ENCODE results near the gene IRAK4.
A peak's percentile ranks its signal among the peaks of the same experiment; 100 is the strongest.

The IRAK4 gene

DNA sequence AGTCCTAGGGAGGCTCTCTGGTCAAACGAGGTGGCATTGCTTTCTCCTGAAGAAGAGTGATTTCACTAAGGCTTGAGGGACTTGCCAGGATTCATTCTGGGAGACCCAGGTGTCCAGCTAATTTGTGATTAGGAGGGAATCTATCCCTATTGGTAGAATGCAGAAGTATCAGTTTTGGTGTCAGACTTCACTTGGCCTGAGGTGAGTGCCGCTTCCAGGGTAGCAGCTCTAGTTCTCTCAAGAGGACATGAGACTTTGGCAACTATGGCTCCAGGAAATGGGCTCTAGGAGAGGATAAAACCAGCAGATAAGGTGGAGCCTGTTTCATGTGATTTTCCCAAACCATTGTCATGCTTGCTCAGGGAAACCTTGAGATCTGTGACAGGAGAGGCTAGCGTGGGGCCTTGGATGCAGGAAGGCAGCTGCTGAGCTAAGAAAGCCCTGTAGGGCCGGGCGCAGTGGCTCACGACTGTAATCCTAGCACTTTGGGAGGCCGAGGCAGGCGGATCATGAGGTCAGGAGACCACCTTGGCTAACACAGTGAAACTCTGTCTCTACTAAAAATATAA lies 65.5 kb downstream of the IRAK4 start:
- no peaks in the 10 kb centered on the region for H3K9me3 ChIP-seq
- no peak overlapping the region for H3K27ac ChIP-seq
- TF ChIP-seq, protein P1, sequence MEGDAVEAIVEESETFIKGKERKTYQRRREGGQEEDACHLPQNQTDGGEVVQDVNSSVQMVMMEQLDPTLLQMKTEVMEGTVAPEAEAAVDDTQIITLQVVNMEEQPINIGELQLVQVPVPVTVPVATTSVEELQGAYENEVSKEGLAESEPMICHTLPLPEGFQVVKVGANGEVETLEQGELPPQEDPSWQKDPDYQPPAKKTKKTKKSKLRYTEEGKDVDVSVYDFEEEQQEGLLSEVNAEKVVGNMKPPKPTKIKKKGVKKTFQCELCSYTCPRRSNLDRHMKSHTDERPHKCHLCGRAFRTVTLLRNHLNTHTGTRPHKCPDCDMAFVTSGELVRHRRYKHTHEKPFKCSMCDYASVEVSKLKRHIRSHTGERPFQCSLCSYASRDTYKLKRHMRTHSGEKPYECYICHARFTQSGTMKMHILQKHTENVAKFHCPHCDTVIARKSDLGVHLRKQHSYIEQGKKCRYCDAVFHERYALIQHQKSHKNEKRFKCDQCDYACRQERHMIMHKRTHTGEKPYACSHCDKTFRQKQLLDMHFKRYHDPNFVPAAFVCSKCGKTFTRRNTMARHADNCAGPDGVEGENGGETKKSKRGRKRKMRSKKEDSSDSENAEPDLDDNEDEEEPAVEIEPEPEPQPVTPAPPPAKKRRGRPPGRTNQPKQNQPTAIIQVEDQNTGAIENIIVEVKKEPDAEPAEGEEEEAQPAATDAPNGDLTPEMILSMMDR (IDR thresholded peaks at IDR 0.05), result no peak
- peaks cover 38% of the 10 kb centered on the region for H3K27me3 ChIP-seq
- no peaks in the 10 kb centered on the region for H3K36me3 ChIP-seq
- no peaks in the 10 kb centered on the region for H3K4me1 ChIP-seq (ENCODE audit: control insufficient read depth in 1 of 2, insufficient read depth in 1 of 2, low read depth in 1 of 2, low read length in 1 of 2)
- H3K4me3 ChIP-seq (ENCODE audit: low read depth in 1 of 2, low read length in 1 of 2), result no peak overlapping the region

DNA sequence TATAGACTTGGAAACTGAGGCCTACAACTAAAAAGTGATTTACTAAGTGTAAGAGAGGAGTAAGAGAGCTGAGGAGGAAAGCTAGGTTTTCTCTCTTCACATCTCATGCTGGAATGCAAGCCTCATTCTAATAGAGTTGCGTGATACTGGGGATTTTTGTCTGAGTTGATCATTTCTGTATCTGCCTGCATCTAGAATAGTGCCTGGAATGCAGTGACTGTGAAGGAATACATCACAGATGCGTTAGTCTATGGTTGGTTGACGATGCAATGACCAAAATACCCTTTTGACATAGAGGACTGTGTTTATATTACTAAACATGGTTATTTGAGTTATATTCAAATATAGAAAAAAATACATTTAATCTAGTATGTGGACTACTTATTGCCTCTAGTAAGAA lies 67.9 kb downstream of the IRAK4 start:
- Histone ChIP-seq H3K9me3 (no peaks in the 10 kb centered on the region), H3K4me1 (ENCODE audit: control insufficient read depth in 1 of 2, insufficient read depth in 1 of 2, low read depth in 1 of 2, low read length in 1 of 2) (peaks cover 10 to 20% of the 10 kb centered on the region in 2 experiments), H3K36me3 (no peaks in the 10 kb centered on the region), H3K4me3 (ENCODE audit: low read depth in 1 of 2, low read length in 1 of 2) (no peak overlapping the region), H3K27me3 (peaks cover 59% of the 10 kb centered on the region), H3K27ac (no peak overlapping the region)
- TF ChIP-seq, protein P1 (IDR thresholded peaks at IDR 0.05), result no peak

DNA sequence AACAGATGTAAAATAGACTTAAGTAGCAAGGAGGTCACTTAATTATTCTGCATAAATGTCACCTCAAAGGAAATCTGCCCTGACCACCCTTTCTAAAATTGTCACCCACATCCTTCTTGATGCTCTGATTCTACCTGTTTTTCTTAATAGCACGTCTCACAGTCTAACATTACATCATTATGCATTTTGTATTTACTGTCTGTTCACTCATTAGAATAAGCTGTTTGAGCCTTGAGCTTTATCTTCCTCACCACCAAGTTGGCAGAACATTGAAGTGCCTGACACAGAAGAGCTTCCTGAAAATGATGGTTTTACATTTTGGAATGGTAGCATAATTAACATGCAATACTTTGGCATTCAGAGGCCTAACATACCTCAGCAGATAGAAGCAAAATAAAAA lies 68.3 kb downstream of the IRAK4 start:
- TF ChIP-seq, protein P1 (IDR thresholded peaks at IDR 0.05), result no peak
- Histone ChIP-seq H3K36me3 (no peaks in the 10 kb centered on the region), H3K9me3 (no peaks in the 10 kb centered on the region), H3K4me1 (ENCODE audit: control insufficient read depth in 1 of 2, insufficient read depth in 1 of 2, low read depth in 1 of 2, low read length in 1 of 2) (peaks cover 14 to 24% of the 10 kb centered on the region in 2 experiments), H3K27ac (no peak overlapping the region), H3K4me3 (ENCODE audit: low read depth in 1 of 2, low read length in 1 of 2) (no peak overlapping the region), H3K27me3 (peaks cover 63% of the 10 kb centered on the region)

DNA sequence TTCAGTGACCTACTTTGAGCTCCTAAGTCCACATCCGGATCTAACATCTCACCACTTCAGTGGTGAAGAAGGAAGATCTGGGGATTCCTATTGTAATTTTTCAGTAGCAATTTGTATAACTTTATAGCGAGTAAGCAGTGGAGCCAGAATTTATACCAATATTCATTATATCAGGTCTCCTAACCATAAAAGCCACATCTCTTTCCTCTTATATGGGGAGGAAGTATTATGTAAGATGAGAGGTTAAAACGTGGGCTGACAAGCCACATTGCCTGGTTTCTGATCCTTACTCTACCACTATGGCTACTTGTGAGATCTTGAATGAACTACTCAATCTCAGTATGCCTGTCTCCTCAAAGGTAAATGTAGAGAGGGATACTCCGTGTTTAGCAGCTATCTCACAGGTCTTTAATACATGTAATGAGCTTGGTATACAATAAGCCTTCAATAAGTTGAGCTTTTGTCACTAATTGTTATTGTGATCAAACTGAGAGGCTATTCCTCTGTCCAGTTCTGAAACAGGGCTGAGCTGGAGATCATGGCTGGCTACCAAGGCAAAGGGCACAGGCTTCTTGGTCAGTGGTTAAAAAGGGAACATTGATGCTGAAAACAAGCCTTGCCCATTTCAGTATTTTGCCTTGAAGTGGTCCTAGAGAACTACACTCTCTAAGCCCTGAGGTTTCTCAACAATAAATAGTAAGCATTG lies 73.9 kb downstream of the IRAK4 start:
- Histone ChIP-seq H3K4me3 (ENCODE audit: low read depth in 1 of 2, low read length in 1 of 2) (no peak overlapping the region), H3K27me3 (peaks cover 86% of the 10 kb centered on the region), H3K36me3 (no peaks in the 10 kb centered on the region), H3K9me3 (no peaks in the 10 kb centered on the region), H3K4me1 (ENCODE audit: control insufficient read depth in 1 of 2, insufficient read depth in 1 of 2, low read depth in 1 of 2, low read length in 1 of 2) (peaks cover 41 to 48% of the 10 kb centered on the region in 2 experiments), H3K27ac (peak overlapping the region; percentile 15)
- TF ChIP-seq, protein P1 (IDR thresholded peaks at IDR 0.05), result no peak

DNA sequence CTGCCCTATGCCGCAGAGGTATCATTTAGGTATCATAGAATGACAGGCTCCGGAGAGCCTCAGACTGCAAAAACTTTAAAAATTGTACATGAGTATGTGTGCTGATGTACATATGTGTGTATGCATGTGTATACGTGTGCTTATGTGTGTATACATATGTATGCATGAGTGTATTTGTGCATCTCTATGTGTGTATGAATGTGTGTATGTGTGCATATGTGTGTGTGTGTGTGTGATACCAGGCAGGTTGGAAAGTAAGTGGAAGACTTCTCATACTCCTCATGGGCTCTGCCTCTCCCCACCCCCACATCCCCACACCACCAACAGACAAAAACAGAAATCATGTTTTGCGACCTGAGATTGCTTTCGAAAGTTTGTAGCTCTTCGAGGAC lies 76.5 kb downstream of the IRAK4 start:
- Histone ChIP-seq H3K4me1 (ENCODE audit: control insufficient read depth in 1 of 2, insufficient read depth in 1 of 2, low read depth in 1 of 2, low read length in 1 of 2) (peaks cover 34 to 39% of the 10 kb centered on the region in 2 experiments), H3K4me3 (ENCODE audit: low read depth in 1 of 2, low read length in 1 of 2) (peak overlapping the region; percentile 63 to 65), H3K27ac (no peak overlapping the region)

More for the DNA sequence above, 76.5 kb downstream of the IRAK4 start:
- TF ChIP-seq, protein P1 (IDR thresholded peaks at IDR 0.05), result no peak
- H3K36me3 ChIP-seq, result no peaks in the 10 kb centered on the region
- H3K27me3 ChIP-seq, result peaks cover 89% of the 10 kb centered on the region
- no peaks in the 10 kb centered on the region for H3K9me3 ChIP-seq

Measured in neutrophil (primary cell).